SK-N-SH treated with all-trans-retinoic acid at 6 μM for 48 hours (cell line): ENCODE data around the gene EPB41L4A.

Source experiments
- ATAC-seq: fragments of 200-7000 bp; cut with Tn5 transposase; 3 replicates; pipeline ENCODE4 v1.9.1; 2020; ENCODE audit warnings: mild to moderate bottlenecking, moderate library complexity
- ARNTL ChIP-seq: fragments of 450-650 bp; formaldehyde crosslinking; IDR thresholded peaks from 2 replicates; pipeline ENCODE4 v1.5.0; 2020; ENCODE audit warnings: low read depth, mild to moderate bottlenecking, moderate library complexity, borderline replicate concordance
- CSDC2 ChIP-seq: fragments of 250-450 bp; sonication (Bioruptor Pico); IDR thresholded peaks from 2 replicates; pipeline ENCODE4 v1.5.0; 2020; ENCODE audit warnings: mild to moderate bottlenecking, moderate library complexity
- ESRRG ChIP-seq: fragments of 250-450 bp; sonication (Bioruptor Pico); IDR thresholded peaks from 2 replicates; pipeline ENCODE4 v1.6.1; 2021; ENCODE audit warnings: mild to moderate bottlenecking
- GLIS3 ChIP-seq: fragments of 250-450 bp; sonication (Bioruptor Pico); IDR thresholded peaks from 2 replicates; pipeline ENCODE4 v1.5.0; 2020; ENCODE audit warnings: mild to moderate bottlenecking, moderate library complexity
- ISL1 ChIP-seq: fragments of 250-450 bp; sonication (Bioruptor Pico); IDR thresholded peaks from 2 replicates; pipeline ENCODE4 v2.1.2; 2022; ENCODE audit warnings: mild to moderate bottlenecking, moderate library complexity
- OSR1 ChIP-seq: fragments of 250-450 bp; sonication (Bioruptor Pico); IDR thresholded peaks from 2 replicates; pipeline ENCODE4 v1.8.0; 2022; ENCODE audit warnings: moderate library complexity, mild to moderate bottlenecking, inconsistent platforms
- RARB ChIP-seq: fragments of 250-450 bp; sonication (Bioruptor Pico); IDR thresholded peaks from 2 replicates; pipeline ENCODE4 v1.8.0; 2021; ENCODE audit warnings: mild to moderate bottlenecking, moderate library complexity
- SNAI2 ChIP-seq: fragments of 250-450 bp; sonication (Bioruptor Pico); IDR thresholded peaks from 2 replicates; pipeline ENCODE4 v1.5.0; 2020; ENCODE audit warnings: mild to moderate bottlenecking, moderate library complexity
- TCF4 ChIP-seq: fragments of 250-450 bp; sonication (Bioruptor Pico); IDR thresholded peaks from 2 replicates; pipeline ENCODE4 v1.8.0; 2021; ENCODE audit warnings: mild to moderate bottlenecking, moderate library complexity, borderline replicate concordance
- TOX ChIP-seq: fragments of 250-450 bp; sonication (Bioruptor Pico); IDR thresholded peaks from 2 replicates; pipeline ENCODE4 v1.8.0; 2021; ENCODE audit warnings: mild to moderate bottlenecking, moderate library complexity, borderline replicate concordance
- ZC3H10 ChIP-seq: fragments of 250-450 bp; sonication (Bioruptor Pico); IDR thresholded peaks from 2 replicates; pipeline ENCODE4 v1.5.1; 2021; ENCODE audit warnings: mild to moderate bottlenecking, moderate library complexity
- ZFP3 ChIP-seq: fragments of 250-450 bp; sonication (Bioruptor Pico); IDR thresholded peaks from 2 replicates; pipeline ENCODE4 v1.5.0; 2020; ENCODE audit warnings: mild to moderate bottlenecking, moderate library complexity
- ZNF565 ChIP-seq: fragments of 450-650 bp; formaldehyde crosslinking; conservative IDR thresholded peaks from 2 replicates; pipeline ENCODE4 v1.5.0; 2020; ENCODE audit warnings: low read depth, mild to moderate bottlenecking, moderate library complexity
- ZNF70 ChIP-seq: fragments of 450-650 bp; formaldehyde crosslinking; IDR thresholded peaks from 2 replicates; pipeline ENCODE4 v1.5.0; 2020; ENCODE audit warnings: mild to moderate bottlenecking, moderate library complexity
- ZNF8 ChIP-seq: fragments of 450-650 bp; formaldehyde crosslinking; IDR thresholded peaks from 2 replicates; pipeline ENCODE4 v1.5.0; 2020; ENCODE audit warnings: mild to moderate bottlenecking, moderate library complexity
- TF ChIP-seq, protein P1 (sequence below): fragments of 250-450 bp; sonication (Bioruptor Pico); IDR thresholded peaks from 2 replicates; pipeline ENCODE4 v1.5.1; 2020; ENCODE audit warnings: low read depth, mild to moderate bottlenecking, moderate library complexity
- TF ChIP-seq, protein P2 (sequence below): fragments of 250-450 bp; sonication (Bioruptor Pico); IDR thresholded peaks from 2 replicates; pipeline ENCODE4 v1.8.0; 2021; ENCODE audit warnings: low read depth, mild to moderate bottlenecking, moderate library complexity, borderline replicate concordance
- TF ChIP-seq, protein P3 (sequence below): fragments of 250-450 bp; sonication (Bioruptor Pico); IDR thresholded peaks from 2 replicates; pipeline ENCODE4 v1.5.0; 2020; ENCODE audit warnings: mild to moderate bottlenecking, moderate library complexity

Gene EPB41L4A

DNA sequence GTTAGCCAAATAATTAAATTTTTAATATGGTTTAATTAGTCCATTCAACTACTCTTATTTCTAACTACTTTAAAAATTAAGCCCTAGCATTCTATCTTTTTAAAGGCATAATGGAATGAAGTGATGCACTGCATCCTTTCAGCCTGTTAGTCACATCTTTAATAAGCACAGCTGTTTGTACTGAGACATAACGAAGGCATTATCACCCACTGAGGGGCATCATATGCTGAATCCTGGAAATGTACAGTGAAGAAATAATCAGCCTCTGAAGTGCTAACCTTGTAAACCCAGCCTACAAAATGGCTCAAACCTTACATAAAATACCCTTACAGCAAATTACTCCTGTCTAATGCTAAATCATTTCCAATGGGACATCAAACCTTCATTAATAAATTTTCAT lies 33.1 kb downstream of the EPB41L4A start:
- ATAC-seq, result no peak

DNA sequence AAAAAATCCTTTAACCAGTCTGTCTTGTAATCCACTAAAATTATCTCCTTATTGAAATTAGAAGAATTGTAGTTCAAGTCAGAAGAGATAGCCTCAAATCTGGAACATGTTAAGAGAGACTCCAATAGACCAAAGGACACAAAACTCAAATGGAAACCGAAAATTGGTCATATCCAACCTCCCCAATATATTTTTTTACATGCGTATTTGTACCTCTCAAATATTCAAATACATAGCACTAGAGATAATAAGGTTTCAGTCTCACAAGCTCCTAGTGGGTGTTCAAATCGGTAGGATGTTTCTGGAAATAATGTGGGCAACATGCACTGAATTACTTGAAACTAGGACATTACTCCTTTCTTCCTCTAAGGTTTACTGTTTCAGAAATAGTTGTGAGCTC lies 33.5 kb downstream of the EPB41L4A start:
- ATAC-seq, result no peak

More for the DNA sequence above, 33.1 kb downstream of the EPB41L4A start:
- TF ChIP-seq, protein P1, sequence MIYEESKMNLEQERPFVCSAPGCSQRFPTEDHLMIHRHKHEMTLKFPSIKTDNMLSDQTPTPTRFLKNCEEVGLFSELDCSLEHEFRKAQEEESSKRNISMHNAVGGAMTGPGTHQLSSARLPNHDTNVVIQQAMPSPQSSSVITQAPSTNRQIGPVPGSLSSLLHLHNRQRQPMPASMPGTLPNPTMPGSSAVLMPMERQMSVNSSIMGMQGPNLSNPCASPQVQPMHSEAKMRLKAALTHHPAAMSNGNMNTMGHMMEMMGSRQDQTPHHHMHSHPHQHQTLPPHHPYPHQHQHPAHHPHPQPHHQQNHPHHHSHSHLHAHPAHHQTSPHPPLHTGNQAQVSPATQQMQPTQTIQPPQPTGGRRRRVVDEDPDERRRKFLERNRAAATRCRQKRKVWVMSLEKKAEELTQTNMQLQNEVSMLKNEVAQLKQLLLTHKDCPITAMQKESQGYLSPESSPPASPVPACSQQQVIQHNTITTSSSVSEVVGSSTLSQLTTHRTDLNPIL (CRISPR knock-in tag), result no peak
- TF ChIP-seq ISL1 (CRISPR knock-in tag) (no peak), RARB (CRISPR knock-in tag) (no peak), ZNF70 (CRISPR knock-in tag) (no peak)
- TF ChIP-seq, protein P2, sequence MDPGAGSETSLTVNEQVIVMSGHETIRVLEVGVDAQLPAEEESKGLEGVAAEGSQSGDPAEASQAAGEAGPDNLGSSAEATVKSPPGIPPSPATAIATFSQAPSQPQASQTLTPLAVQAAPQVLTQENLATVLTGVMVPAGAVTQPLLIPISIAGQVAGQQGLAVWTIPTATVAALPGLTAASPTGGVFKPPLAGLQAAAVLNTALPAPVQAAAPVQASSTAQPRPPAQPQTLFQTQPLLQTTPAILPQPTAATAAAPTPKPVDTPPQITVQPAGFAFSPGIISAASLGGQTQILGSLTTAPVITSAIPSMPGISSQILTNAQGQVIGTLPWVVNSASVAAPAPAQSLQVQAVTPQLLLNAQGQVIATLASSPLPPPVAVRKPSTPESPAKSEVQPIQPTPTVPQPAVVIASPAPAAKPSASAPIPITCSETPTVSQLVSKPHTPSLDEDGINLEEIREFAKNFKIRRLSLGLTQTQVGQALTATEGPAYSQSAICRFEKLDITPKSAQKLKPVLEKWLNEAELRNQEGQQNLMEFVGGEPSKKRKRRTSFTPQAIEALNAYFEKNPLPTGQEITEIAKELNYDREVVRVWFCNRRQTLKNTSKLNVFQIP (CRISPR knock-in tag), result no peak
- TF ChIP-seq, all 23 proteins: peak for 0

DNA sequence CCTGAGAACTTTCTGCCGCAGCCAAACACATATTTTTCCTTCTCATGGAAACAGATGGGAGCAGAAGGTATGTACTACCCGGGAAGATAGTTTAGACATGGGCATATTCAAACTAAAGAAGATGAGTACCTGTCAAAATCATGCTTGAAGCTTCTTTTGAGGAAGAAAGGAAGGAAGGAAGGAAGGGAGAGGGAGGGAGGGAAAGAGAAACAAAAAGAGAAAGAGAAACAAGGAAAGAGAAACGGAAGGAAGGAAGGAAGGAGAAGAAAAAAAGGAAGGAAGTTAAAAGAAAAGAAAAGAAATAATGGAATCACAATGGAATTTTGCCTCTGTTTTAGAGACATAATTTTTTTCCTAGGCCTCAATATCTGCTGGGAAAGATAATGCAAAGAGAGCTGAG lies 34.6 kb downstream of the EPB41L4A start:
- TF ChIP-seq SNAI2 (CRISPR knock-in tag), result no peak
- no peak for TF ChIP-seq OSR1 (CRISPR knock-in tag)
- TF ChIP-seq RARB (CRISPR knock-in tag), result no peak
- no peak for TF ChIP-seq ZNF565 (CRISPR knock-in tag)
- TF ChIP-seq ZNF70 (CRISPR knock-in tag), result no peak
- no peak for TF ChIP-seq ESRRG (CRISPR knock-in tag)
- TF ChIP-seq TOX, result no peak
- no peak for TF ChIP-seq ZFP3
- TF ChIP-seq CSDC2 (CRISPR knock-in tag), result no peak
- no peak for TF ChIP-seq ARNTL (CRISPR knock-in tag)
- no peak for TF ChIP-seq ZNF8 (CRISPR knock-in tag)
- TF ChIP-seq TCF4 (CRISPR knock-in tag), result no peak
- ATAC-seq, result no peak

More for the DNA sequence above, 33.5 kb downstream of the EPB41L4A start:
- no peak for TF ChIP-seq ZFP3
- no peak for TF ChIP-seq RARB (CRISPR knock-in tag)
- TF ChIP-seq CSDC2 (CRISPR knock-in tag), result no peak
- TF ChIP-seq ZNF565 (CRISPR knock-in tag), result no peak
- TF ChIP-seq, all 23 proteins: peak for 0

DNA sequence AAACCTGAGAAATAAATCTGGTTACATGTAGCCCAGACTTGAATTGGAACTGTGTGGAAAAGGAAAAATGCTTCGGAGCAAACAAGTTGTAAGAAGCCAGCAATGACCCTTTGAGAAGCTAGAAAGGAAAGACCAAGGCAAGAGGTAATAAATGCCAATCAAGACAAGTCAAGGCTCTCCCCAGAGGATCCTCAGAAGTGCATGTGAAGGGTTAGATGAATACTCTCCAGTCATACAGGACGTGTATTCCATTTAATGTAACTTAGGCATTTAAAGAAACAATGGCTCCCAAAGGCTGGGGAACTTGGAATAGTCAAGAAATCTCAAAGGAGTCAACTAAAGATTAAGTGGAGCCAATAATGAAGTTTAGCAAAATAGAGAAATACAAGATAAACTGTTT lies 36.2 kb downstream of the EPB41L4A start:
- TF ChIP-seq, protein P1 (CRISPR knock-in tag), result no peak
- no peak for TF ChIP-seq RARB (CRISPR knock-in tag)
- no peak for TF ChIP-seq GLIS3 (CRISPR knock-in tag)
- TF ChIP-seq, protein P3, sequence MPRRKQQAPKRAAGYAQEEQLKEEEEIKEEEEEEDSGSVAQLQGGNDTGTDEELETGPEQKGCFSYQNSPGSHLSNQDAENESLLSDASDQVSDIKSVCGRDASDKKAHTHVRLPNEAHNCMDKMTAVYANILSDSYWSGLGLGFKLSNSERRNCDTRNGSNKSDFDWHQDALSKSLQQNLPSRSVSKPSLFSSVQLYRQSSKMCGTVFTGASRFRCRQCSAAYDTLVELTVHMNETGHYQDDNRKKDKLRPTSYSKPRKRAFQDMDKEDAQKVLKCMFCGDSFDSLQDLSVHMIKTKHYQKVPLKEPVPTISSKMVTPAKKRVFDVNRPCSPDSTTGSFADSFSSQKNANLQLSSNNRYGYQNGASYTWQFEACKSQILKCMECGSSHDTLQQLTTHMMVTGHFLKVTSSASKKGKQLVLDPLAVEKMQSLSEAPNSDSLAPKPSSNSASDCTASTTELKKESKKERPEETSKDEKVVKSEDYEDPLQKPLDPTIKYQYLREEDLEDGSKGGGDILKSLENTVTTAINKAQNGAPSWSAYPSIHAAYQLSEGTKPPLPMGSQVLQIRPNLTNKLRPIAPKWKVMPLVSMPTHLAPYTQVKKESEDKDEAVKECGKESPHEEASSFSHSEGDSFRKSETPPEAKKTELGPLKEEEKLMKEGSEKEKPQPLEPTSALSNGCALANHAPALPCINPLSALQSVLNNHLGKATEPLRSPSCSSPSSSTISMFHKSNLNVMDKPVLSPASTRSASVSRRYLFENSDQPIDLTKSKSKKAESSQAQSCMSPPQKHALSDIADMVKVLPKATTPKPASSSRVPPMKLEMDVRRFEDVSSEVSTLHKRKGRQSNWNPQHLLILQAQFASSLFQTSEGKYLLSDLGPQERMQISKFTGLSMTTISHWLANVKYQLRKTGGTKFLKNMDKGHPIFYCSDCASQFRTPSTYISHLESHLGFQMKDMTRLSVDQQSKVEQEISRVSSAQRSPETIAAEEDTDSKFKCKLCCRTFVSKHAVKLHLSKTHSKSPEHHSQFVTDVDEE, result no peak
- TF ChIP-seq ESRRG (CRISPR knock-in tag), result no peak
- no peak for TF ChIP-seq ZC3H10 (CRISPR knock-in tag)
- TF ChIP-seq TOX, result no peak
- TF ChIP-seq ISL1 (CRISPR knock-in tag), result no peak
- TF ChIP-seq OSR1 (CRISPR knock-in tag), result no peak
- TF ChIP-seq, protein P2 (CRISPR knock-in tag), result no peak
- ATAC-seq, result no peak
